HG02981 (cell line): ENCODE measurements around the gene HDAC1.
"Not testable (repeated sequence)": the region's sequence is repeated elsewhere in the genome, so short reads cannot be mapped to it uniquely, and the experiment has no call there.

Experiments
- ATAC-seq: cut with Tn5 transposase; IDR thresholded peaks from one replicate; pipeline ENCODE4 v1.9.1; 2021; ENCODE audit warnings: mild to moderate bottlenecking, moderate library complexity; ENCODE audit not compliant: unreplicated experiment

HDAC1 gene

DNA sequence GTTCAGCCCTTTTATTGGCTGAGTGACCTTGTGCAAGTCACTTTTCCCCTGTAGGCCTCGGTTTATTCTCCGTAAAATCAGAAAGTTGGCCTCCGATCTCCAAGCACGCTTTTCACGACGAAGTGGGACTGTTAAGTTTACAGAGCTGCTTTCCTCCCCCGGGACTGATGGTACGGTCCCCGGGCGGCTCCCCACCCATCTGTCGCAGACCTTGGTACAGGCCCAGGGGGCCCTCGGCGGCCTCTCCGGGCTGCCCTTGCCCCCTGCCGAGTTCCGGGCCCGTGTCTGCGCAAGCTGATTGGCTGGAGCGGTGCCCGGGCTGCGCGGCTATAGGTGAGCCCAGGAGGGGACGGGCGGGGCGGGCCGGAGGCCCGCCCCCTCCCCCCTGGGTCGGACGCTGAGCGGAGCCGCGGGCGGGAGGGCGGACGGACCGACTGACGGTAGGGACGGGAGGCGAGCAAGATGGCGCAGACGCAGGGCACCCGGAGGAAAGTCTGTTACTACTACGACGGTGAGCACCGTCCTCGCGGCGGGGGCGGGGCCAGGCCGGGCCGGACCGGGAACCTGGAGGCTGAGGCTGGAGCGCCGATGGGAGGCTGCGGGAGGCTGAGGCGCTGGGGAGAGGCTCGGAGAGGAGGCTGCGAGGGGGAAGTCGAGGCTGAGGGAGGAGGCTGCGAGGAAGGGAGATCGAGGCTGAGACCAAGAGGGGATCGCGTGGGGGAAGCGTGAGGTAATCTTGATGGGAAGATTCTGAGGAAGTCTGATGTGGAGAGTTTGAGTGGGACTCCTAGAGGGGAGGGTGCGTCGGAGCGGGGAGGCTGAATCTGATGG lies at the start of gene HDAC1:
HDAC1 (plus strand) TSS at position 376 of the 831 bp plus-strand sequence; CDS start at position 463, 87 bp downstream.
- peak; percentile 95 for ATAC-seq

DNA sequence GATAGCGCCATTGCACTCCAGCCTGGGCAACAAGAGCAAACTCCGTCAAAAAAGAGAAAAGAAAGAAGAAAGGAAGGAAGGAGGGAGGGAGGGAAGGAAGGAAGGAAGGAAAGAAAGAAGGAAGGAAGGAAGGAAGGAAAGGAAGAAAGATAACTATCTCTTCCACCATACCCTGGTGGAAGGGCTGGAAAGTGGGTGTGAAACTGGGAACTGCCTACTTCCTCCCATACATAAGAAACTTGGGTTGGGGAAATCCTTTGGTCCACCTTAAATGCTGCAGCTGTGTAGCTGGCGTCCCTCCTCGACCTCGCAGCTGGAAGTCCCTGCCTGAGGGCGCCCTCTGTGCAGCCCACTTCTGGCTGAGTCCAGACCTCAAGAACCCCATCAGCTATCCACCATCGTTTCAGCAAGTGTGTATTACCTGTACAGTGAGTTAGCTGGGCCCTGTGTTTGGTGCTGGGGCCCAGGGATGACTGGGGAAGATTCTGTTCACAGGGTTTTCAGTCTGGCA lies 49.5 kb upstream of the HDAC1 start:
- no peak for ATAC-seq

DNA sequence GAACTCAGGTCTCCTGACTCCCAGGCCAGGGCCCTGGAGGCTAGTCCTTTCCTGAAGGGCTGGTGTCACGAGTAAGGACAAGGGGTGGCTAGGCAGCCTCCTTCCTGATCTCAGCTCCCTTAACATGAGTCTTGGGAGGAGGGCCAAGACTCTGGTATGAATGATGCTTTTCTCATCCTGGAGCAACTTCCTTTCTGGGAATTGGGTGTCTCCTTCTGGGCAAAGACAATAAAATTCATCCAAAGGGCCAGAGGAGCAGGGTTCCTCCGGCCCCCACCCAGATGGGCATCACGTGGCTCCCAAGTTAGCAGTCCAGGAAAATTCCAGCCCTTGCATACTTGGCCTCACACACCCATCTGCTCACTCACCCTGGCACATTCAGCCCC lies 45.0 kb upstream of the HDAC1 start, which contains the start of gene FAM167B:
FAM167B (plus strand) TSS at position 335 of the 386 bp plus-strand sequence. CDS start 200 bp downstream, outside the sequence.
- no peak for ATAC-seq

DNA sequence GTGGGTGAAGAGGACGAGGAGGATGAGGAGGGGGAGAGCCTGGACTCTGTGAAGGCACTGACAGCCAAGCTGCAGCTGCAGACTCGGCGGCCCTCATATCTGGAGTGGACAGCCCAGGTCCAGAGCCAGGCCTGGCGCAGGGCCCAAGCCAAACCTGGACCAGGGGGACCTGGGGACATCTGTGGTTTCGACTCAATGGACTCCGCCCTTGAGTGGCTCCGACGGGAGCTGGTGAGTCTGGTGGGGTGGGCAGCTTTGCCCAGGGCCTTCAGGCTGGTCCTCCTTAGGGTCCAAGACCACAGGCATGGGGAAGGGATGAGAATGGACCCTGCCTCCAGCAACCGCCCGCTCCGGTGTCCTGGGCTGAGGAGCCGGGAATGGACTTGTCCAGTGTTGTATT lies 44.4 kb upstream of the HDAC1 start:
- no peak for ATAC-seq

DNA sequence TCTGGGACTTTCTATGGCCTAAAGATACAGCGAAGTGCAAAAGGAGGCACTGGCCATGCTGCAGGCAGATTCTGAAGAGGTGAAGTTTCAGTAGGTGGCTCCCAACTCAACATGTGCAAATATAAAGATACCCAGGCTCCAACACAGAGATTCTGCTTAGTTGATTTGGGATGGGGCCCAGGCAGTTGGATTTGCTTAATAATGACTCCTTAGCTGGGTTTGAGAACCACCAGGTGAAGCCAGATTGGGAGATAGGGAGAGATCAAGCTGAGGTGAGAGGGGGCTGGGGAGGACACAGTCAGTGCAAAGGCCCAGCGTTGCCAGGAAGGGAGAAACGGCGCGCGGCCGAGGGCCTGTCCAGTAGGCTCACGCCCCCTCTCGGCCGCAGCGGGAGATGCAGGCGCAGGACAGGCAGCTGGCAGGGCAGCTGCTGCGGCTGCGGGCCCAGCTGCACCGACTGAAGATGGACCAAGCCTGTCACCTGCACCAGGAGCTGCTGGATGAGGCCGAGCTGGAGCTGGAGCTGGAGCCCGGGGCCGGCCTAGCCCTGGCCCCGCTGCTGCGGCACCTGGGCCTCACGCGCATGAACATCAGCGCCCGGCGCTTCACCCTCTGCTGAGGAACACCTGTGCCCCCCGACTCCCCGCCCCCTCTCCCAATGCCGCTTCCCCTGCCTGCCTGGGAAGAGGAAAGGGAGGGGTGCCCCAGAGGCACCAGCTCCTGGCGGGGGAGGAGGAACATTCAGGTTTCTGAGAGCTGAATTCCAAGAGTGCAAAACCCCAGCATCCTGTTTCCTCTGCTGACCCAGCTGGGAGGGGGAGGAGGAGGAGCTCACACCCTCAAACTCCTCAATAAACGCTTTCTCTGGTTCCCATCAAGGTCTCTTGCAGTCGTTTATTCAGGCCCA lies 43.6 kb upstream of the HDAC1 start:
- peak; percentile 39 for ATAC-seq

DNA sequence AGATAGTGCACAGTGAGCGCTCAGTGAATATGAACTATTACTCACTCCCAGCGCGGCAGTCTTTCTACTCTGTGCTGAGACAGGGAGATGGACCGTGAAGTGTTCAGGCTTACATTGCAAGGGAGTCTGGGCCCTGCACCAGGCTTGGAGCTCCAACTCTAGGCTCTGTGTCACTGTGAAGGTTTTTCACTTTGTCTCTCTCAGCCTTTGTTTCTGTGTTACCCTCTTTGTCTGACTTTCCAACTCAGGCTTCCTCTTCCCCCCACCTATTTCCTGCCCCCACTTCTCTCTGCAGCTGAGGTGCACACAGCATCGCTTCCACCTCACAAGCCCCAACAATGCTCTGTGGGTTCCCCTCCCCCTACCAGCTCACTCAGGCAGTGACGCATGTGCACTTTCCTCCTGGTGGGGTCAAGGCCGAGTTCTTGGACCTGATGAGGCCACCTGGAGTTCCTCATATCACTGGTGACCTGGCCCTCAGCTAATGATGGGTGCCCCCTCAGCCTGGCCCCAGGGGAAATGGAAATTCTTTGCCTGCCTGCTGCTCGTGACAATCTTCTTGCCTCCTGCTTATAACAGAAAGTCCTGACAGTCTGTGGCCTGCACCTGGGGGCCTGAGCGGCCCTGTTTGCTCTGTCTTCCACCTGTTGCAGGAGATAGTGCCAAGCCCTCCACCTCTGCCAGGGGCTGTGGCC lies 41.9 kb upstream of the HDAC1 start:
- peak; percentile 49 for ATAC-seq

DNA sequence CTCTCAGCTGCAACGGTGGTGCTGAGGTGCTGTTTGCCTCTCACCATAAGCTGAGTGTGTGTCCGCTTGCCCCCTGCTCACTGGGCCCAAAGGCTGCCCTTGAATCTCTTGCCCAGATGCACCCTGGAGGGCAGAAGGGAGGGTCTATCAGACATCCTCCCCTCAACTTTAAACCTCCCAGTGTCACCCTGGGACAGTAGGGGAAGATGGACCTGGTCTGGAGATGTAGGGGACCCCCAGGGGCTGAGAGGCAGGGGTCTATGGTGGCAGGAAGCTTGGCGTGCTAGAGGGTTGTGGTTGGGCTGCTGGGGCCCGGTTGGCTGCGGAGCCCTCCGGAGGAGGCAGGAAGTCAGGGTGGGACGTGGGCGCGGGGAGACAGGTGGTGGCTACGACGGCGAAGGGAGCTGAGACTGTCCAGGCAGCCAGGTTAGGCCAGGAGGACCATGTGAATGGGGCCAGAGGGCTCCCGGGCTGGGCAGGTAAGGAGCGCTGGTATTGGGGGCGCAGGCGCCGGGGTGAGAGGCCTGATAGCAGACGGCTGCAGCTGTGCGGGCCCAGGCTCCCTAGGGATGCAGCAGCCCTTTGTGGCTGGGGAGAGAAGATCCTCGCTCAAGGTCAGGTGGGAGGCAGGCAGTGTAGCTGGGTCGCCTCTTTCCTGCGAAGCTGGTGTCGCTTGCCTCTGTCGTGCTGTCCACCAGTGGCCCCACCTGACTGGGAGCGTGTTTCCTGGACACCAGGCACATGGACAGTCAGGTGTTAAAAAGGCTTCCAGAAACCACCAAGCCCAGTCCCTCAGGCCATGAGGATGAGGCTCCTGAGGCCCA lies 40.8 kb upstream of the HDAC1 start, which contains the start of gene LCK:
LCK (plus strand) TSS at position 373 of the 824 bp plus-strand sequence. CDS start 23,065 bp downstream, outside the sequence.
- ATAC-seq: no peak

DNA sequence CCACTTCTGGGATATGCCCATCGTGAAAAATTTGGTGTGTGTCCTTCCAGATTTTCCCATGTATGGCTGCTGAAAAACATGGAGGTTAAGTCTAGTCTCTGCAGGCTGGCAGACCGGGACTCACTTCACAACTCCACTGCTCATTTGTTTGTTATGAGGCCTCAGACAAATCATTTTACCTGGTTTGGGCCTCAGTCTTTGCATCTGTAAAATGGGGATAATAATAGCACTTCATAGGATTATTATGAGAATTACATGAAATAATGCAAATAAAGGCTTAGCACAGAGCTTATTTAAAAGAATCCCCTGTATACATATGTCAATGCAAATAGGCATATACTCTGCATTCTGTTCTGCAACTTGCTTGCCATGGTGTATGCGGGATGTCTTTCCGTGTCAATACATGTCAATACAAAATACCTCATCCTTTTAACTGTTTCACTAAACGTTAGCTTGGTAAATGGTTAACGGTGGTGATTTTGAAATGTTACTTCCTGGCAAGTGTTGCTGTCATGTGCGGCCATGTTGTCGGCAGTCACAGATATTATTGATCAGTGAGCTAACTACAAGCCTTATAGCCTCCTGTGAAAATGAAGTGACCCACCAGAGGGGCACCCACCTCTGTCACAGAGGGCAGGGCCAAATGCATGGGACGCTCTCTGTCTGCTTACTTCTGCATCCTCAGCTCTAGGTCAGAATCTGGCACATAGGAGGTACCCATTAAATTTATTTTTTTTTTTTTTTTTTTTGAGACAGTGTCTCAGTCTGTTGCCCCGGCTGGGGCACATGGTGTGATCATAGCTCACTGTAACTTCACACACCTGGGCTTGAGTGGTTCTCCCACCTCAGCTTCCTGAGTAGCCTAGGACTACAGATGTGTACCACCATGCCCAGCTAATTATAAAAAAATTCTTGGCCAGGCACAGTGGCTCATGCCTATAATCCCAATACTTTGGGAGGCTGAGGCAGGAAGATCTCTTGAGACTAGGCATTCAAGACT lies 36.5 kb upstream of the HDAC1 start:
- ATAC-seq: no peak

DNA sequence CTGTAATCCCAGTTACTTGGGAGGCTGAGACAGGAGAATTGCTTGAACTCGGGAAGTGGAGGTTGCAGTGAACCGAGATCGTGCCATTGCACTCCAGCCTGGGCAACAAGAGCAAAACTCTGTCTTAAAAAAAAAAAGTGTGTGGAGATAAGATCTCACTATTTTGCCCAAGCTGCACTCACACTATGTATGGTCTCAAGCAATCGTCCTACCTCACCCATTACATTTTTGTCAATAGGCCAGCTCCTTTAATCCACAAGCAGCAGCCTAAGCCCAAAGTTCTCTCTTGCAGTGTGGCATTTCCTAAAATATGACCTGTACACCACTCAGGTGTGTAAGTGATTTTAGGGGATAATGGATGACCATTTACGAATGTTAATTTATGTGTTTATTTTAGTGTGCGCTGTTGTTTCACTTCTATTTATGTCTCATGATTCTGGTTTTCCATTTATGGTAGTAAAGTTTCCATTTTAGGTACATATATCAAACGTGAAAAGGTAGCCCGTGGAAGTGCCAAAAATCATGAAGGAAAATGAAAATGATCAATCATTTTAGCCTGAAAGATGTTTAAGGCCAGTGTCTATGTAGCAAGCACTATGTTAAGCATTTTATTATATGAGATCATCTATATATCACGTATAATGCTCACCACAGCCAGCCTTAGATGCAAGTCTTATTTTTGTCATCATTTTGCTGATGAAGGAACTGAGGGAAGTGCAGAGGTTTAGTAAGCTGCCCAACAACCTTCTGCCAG lies 35.2 kb upstream of the HDAC1 start:
- no peak for ATAC-seq

DNA sequence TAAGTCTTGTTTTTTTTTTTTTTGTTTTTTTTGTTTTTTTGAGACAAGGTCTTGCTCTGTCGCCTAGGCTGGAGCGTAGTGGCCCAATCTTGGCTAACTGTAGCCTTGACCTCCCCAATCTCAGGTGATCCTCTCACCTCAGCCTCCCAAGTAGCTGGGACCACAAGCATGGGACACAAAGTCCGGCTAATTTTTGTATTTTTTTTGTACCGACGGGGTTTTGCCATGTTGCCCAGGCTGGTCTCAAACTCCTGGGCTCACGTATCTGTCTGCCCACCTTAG lies 34.7 kb upstream of the HDAC1 start:
- ATAC-seq: no peak

DNA sequence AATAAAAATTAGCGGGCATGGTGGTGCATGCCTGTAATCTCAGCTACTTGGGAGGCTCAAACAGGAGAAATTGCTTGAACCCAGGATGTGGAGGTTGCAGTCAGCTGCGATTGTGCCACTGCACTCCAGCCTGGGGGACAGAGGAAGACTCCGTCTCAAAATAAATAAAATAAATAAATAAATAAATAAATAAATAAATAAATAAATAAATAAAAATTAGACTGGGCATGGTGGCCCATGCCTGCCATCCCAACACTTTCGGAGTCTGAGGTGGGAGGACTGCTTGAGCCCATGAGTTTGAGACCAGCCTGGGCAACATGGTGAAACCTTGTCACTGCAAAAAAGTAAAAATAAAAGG lies 28.7 kb upstream of the HDAC1 start:
- not testable (repeated sequence) for ATAC-seq

DNA sequence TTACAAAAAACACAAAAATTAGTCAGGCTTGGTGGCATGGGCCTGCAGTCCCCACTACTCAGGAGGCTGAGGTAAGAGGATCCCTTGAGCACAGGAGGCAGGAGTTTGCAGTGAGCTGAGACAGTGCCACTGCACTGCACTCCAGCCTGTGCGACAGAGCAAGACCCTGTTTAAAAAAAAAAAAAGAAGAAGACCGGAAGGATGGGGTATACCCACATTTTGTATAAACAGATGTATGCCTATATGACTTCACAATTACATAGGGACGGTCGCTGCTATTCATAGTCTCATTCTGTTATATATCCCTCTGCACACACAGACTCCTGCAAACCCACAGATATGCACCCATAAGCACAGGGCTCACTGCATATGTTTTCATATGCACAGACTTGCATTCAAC lies 28.1 kb upstream of the HDAC1 start:
- ATAC-seq: no peak

DNA sequence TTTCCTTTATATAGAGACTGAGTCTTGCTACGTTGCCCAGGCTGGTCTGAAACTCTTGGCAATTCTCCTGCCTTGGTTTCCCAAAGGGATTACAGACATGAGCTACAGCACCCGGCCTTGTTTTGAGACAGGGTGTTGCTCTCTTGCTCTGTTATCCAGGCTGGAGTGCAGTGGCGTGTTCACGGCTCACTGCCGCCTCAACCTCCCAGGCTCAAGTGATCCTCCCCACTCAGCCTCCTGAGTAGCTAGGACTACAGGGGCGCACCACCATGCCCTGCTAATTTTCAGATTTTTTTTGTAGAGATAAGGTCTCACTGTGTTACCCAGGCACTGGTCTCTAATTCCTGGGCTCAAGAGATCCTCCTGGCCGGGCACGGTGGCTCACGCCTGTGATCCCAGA lies 26.0 kb upstream of the HDAC1 start:
- ATAC-seq: no peak

DNA sequence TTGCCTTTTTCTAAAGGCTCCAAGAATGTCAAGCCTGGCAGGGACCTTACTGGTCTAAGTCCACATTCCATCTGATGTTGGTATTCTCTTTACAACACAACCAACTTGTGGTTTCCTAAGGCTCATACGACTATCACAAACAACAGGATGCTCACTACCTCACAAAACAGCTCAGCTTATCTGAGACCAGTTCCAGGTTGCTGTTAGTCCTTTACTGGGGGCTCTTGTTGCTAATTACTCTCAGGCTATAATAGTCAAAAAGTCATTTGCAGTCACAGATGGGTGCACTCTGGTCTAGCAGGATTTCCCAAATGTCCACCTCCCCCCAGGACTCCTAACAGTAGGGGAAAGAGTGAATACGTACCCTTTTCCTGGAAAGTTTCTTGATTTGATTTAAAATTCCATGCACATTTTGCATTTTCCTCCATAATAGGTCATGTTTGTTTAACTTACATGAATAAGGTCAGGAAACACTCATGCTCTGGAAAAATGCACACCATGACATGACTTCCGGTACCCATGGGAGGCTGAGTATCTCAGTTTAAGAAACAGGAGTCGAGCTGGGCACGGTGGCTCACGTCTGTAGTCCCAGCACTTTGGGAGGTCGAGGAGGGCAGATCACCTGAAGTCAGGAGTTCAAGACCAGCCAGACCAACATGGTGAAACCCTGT lies 24.8 kb upstream of the HDAC1 start:
- no peak for ATAC-seq

DNA sequence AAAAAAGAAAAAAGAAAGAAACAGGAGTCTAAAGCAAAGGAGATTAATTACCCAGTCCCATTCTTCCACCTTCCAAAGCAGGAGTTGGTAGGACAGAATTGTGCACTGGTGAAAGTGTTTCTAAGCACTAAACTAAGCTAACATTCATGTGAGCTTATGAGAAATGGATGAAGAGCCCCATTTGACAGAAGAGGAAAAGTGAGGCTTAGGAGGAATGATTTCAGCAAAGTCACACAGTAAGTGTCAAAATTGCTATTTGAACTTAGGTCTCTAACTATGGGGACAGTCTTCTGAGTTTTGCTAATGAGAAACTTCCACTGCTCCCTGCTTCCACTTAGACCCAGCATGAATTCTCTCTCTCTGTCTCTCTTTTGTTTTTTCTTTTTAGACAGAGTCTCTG lies 22.1 kb upstream of the HDAC1 start:
- no peak for ATAC-seq

DNA sequence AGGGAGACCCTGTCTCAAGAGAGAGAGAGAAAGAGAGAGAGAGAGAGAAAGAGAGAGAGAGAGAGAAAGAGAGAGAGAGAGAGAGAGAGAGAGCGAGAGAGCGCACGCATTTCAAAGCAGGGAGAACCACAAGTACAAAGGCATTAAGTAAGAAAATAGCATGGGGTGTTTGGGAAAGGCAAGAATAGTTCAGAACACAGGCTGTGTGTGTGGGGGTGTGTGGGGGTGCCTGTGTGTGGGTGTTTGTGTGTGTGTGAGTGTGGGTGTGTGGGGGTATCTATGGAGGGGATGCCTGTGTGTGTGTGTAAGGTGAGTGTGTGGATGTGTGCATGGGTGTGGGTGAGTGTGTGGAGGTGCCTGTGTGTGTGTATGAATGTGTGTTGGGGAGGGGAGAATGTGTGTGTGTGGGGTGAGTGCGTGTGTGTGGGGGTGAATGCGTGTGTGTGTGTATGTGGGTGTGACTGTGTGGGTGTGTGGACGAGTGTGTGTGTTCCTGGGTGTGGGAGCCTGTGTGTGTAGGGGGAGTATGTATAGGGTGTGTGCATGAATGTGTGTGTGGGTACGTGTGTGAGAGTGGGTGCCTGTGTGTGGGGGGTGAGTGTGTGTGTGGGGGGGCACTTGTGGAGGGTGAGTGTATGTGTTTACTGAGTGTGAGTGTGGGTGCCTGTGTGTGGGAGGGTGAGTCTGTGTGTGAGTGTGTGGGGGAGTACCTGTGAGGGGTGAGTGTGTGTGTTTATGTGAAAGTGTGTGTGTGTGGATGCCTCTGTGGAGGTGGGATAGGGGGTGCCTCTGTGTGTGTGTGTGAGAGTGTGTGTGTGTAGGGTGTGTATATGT lies 19.1 kb upstream of the HDAC1 start:
- ATAC-seq: no peak
